HEK293 (cell line): ENCODE results near the gene MLX.
A peak's percentile ranks its signal among the peaks of the same experiment; 100 is the strongest.

Source experiments
- CTCF ChIA-PET: fragments of 350-600 bp; formaldehyde crosslinking; extraction: SDS; loops from one replicate; lab custom pipeline; 2021; ENCODE audit warnings: antibody characterized with exemption; lab: Yijun Ruan, JAX
- POLR2A ChIA-PET: fragments of 300-600 bp; formaldehyde crosslinking; extraction: SDS; loops from one replicate; lab custom pipeline; 2020; ENCODE audit warnings: antibody characterized with exemption, inconsistent platforms; lab: Yijun Ruan, JAX
- H3K27ac ChIP-seq: fragments of 200-500 bp; sonication (Bioruptor generic); 2 replicates; pipeline ENCODE4 v1.5.1; 2014; ENCODE audit warnings: low read depth, low read length, control low read depth, inconsistent platforms; ENCODE audit errors: extremely low read depth
- H3K36me3 ChIP-seq, 2 experiments: fragments of 200-500 bp in 1 of 2; sonication (Bioruptor generic) in 1 of 2; 1 replicate in 1 of 2; 2 replicates in 1 of 2; pipeline ENCODE4 v1.5.1; 2014 to 2017; ENCODE audit warnings: inconsistent platforms in 2 of 2, low read length in 2 of 2; ENCODE audit not compliant: control insufficient read depth in 2 of 2, insufficient read depth in 1 of 2
- H3K4me1 ChIP-seq: fragments of 200-500 bp; sonication (Bioruptor generic); 2 replicates; pipeline ENCODE4 v1.5.1; 2014; ENCODE audit warnings: mild to moderate bottlenecking, low read length, inconsistent platforms; ENCODE audit not compliant: control insufficient read depth, insufficient read depth
- H3K4me3 ChIP-seq: 2 replicates; pipeline ENCODE4 v1.5.1; 2011; ENCODE audit warnings: low read depth, mild to moderate bottlenecking, control low read depth, low read length, moderate library complexity
- H3K9me3 ChIP-seq: fragments of 200-500 bp; sonication (Bioruptor generic); 2 replicates; pipeline ENCODE4 v1.5.1; 2014; ENCODE audit warnings: low read depth, low read length, inconsistent platforms; ENCODE audit not compliant: control insufficient read depth, insufficient read depth
- GLIS1 ChIP-seq: fragments of 450-650 bp; formaldehyde crosslinking; IDR thresholded peaks from 2 replicates; pipeline ENCODE4 v1.5.1; 2016; ENCODE audit warnings: missing biosample characterization, missing genetic modification characterization
- GLIS2 ChIP-seq: fragments of 450-650 bp; formaldehyde crosslinking; IDR thresholded peaks from 2 replicates; pipeline ENCODE4 v1.5.1; 2016; ENCODE audit warnings: missing biosample characterization, missing genetic modification characterization
- REST ChIP-seq: fragments of 450-650 bp; formaldehyde crosslinking; IDR thresholded peaks from 2 replicates; pipeline ENCODE4 v1.5.1; 2016; ENCODE audit warnings: missing biosample characterization, missing genetic modification characterization
- SP7 ChIP-seq: fragments of 450-650 bp; formaldehyde crosslinking; IDR thresholded peaks from 2 replicates; pipeline ENCODE4 v1.5.1; 2016; ENCODE audit warnings: missing biosample characterization, missing genetic modification characterization
- TCF7L2 ChIP-seq: IDR thresholded peaks from 2 replicates; pipeline ENCODE4 v1.6.1; 2011; ENCODE audit warnings: low read depth, mild to moderate bottlenecking, inconsistent platforms, low read length, moderate library complexity, borderline replicate concordance
- TSHZ1 ChIP-seq: fragments of 450-650 bp; formaldehyde crosslinking; IDR thresholded peaks from 2 replicates; pipeline ENCODE4 v1.5.1; 2016; ENCODE audit warnings: missing biosample characterization, missing genetic modification characterization, borderline replicate concordance
- ZBTB48 ChIP-seq: fragments of 450-650 bp; formaldehyde crosslinking; IDR thresholded peaks from 2 replicates; pipeline ENCODE4 v1.5.1; 2016; ENCODE audit warnings: missing biosample characterization, missing genetic modification characterization
- ZEB2 ChIP-seq: fragments of 450-650 bp; formaldehyde crosslinking; IDR thresholded peaks from 2 replicates; pipeline ENCODE4 v1.5.1; 2016; ENCODE audit warnings: missing biosample characterization, missing genetic modification characterization
- ZFP69B ChIP-seq: fragments of 450-650 bp; formaldehyde crosslinking; IDR thresholded peaks from 2 replicates; pipeline ENCODE4 v1.5.1; 2016; ENCODE audit warnings: missing biosample characterization, missing genetic modification characterization
- ZNF19 ChIP-seq: fragments of 450-650 bp; formaldehyde crosslinking; IDR thresholded peaks from 2 replicates; pipeline ENCODE4; 2016; ENCODE audit warnings: missing biosample characterization, missing genetic modification characterization, low read depth
- ZNF2 ChIP-seq: fragments of 450-650 bp; formaldehyde crosslinking; IDR thresholded peaks from 2 replicates; pipeline ENCODE4 v1.5.1; 2016; ENCODE audit warnings: missing biosample characterization, missing genetic modification characterization
- ZNF335 ChIP-seq: fragments of 450-650 bp; formaldehyde crosslinking; conservative IDR thresholded peaks from 2 replicates; pipeline ENCODE4 v1.5.1; 2016; ENCODE audit warnings: missing biosample characterization, missing genetic modification characterization
- ZNF354C ChIP-seq: fragments of 450-650 bp; formaldehyde crosslinking; IDR thresholded peaks from 2 replicates; pipeline ENCODE4 v1.5.1; 2016; ENCODE audit warnings: missing biosample characterization, missing genetic modification characterization, low read depth, borderline replicate concordance
- ZNF37A ChIP-seq: fragments of 450-650 bp; IDR thresholded peaks from 2 replicates; pipeline ENCODE4 v1.5.1; 2018; ENCODE audit warnings: missing biosample characterization, missing genetic modification characterization
- ZNF449 ChIP-seq: fragments of 450-650 bp; formaldehyde crosslinking; IDR thresholded peaks from 2 replicates; pipeline ENCODE4 v1.5.1; 2017; ENCODE audit warnings: missing biosample characterization, mild to moderate bottlenecking, missing genetic modification characterization, moderate library complexity
- ZNF600 ChIP-seq: fragments of 450-650 bp; formaldehyde crosslinking; IDR thresholded peaks from 2 replicates; pipeline ENCODE4 v1.5.1; 2016; ENCODE audit warnings: missing biosample characterization, missing genetic modification characterization
- ZNF837 ChIP-seq: fragments of 450-650 bp; formaldehyde crosslinking; IDR thresholded peaks from 2 replicates; pipeline ENCODE4 v1.5.1; 2016; ENCODE audit warnings: missing biosample characterization, missing genetic modification characterization
- ZSCAN5A ChIP-seq: fragments of 450-650 bp; formaldehyde crosslinking; IDR thresholded peaks from 2 replicates; pipeline ENCODE4 v1.5.1; 2016; ENCODE audit warnings: missing biosample characterization, missing genetic modification characterization
- TF ChIP-seq, protein P1 (sequence below): fragments of 450-650 bp; formaldehyde crosslinking; IDR thresholded peaks from 2 replicates; pipeline ENCODE4 v1.5.1; 2016; ENCODE audit warnings: missing biosample characterization, missing genetic modification characterization
- TF ChIP-seq, protein P2 (sequence below): fragments of 450-650 bp; formaldehyde crosslinking; IDR thresholded peaks from 2 replicates; pipeline ENCODE4 v1.5.1; 2016; ENCODE audit warnings: missing biosample characterization, missing genetic modification characterization

Gene MLX

DNA sequence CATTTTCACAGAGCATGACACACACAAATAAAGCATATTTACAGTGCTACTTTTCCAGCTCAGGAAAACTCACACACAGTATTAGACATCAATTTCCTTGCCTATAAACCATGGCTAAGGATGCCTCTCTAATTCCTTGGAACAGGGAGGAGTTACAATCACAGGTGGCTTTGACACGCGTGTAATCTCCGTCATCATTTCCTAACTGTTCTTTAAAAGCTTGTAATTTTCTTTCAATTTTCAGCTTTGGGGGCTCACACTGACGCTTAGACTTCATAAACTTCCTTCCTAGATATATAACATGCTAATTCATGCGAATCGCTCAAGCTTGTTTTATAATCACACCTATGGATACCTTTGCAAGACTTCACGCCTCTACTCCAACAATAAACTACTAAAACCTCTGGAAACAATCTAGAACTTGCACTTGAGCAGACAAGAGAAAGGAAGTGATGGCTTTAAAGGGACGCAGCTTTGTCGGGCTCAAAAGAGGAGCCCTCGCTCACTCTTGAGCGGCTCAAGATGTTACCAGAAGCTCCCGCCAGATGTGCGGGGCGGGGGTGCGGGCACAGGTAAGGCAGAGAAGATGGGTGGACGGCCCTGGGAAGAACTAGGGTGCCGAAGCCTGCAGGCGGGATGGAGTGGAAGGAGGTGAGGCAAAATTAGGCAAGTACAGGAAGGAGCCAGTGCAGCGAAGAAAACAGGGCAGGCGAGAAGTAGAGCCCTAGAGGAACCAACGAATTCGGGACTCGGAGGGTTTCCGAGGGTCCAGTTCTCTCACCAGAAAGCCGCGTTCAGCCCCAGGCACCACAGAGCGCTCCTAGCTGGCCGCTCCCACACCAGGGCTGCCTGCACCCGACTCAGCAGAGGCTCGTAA, 41.6 kb downstream of the MLX start (continued):
- TF ChIP-seq, protein P1, sequence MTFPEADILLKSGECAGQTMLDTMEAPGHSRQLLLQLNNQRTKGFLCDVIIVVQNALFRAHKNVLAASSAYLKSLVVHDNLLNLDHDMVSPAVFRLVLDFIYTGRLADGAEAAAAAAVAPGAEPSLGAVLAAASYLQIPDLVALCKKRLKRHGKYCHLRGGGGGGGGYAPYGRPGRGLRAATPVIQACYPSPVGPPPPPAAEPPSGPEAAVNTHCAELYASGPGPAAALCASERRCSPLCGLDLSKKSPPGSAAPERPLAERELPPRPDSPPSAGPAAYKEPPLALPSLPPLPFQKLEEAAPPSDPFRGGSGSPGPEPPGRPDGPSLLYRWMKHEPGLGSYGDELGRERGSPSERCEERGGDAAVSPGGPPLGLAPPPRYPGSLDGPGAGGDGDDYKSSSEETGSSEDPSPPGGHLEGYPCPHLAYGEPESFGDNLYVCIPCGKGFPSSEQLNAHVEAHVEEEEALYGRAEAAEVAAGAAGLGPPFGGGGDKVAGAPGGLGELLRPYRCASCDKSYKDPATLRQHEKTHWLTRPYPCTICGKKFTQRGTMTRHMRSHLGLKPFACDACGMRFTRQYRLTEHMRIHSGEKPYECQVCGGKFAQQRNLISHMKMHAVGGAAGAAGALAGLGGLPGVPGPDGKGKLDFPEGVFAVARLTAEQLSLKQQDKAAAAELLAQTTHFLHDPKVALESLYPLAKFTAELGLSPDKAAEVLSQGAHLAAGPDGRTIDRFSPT, result no peak
- TF ChIP-seq ZNF837, result no peak
- peak; percentile 35; the same call in 1 of the 2 replicates for TF ChIP-seq ZEB2 (tag by site-specific recombination)
- TF ChIP-seq ZFP69B (tag by site-specific recombination), result peak; percentile 52; the same call in 1 of the 2 replicates
- TF ChIP-seq ZNF335, result peak; percentile 90
- 0 out of 2 replicates have a peak, but pooled peaks have one; percentile 35 for TF ChIP-seq REST (tag by site-specific recombination)
- TF ChIP-seq SP7 (tag by site-specific recombination), result peak; percentile 35
- TF ChIP-seq ZBTB48 (tag by site-specific recombination), result peak; percentile 79
- TF ChIP-seq, all 188 proteins: peak for 21

DNA sequence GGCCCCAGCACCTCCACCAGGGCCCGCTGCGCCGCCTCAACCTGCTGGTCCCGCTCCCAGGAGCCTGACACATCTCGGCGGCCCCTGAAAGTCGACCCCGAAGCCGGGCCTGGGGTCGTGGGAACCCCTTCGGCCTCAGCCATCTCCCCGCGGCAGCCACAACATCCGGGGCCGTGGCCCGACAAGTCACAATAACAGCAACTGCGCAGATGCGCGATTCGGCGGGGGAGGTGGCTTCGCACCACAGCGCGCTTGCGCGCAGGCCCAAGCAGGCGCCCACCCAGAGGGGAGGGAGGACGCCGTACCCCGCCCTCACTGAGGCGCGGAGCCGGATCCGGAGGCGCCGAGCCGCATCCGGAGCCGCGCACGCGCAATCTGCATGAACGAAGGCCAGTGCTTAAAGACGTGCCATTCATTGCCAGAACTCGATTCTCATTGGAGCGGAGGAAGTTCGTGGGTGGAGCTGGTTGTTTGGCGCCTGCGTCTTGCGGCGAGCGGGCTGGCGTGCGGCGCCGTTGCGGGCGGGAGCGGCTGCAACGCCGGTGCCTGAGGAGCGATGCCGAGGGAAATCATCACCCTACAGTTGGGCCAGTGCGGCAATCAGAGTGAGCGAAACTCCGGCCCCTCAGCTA, 42.4 kb downstream of the MLX start, which contains the start of the genes RETREG3 and TUBG1:
TSS of gene RETREG3 (minus strand) at position 193 of the 632 bp plus-strand sequence. CDS start at position 143, 50 bp downstream.
TSS of gene TUBG1 (plus strand) at position 502 of the 632 bp plus-strand sequence. CDS start at position 557, 55 bp downstream.
- peaks cover 17 to 31% of the 10 kb centered on the region in 2 experiments for H3K36me3 ChIP-seq
- H3K9me3 ChIP-seq, result no peaks in the 10 kb centered on the region
- H3K27ac ChIP-seq, result peak within 1 kb of the TSS; percentile 78
- H3K4me1 ChIP-seq, result peaks cover 14% of the 10 kb centered on the region
- ChIA-PET CTCF (interaction anchor here (0.6 to 2.5 kb wide), 5 partner anchors 13 to 226 kb away, joined by 3 to 12 read pairs (median 3); partner anchors contain the start of gene PSMC3IP), POLR2A (interaction anchor here (0.5 to 3.0 kb wide), 40 partner anchors 9 to 389 kb away, joined by 3 to 56 read pairs (median 5); partner anchors contain the start of genes BECN1, CCR10, NAGLU and PLEKHH3)
- peak within 1 kb of the TSS; percentile 76 for H3K4me3 ChIP-seq
- TF ChIP-seq ZSCAN5A (tag by site-specific recombination) (no peak), ZNF354C (no peak), GLIS1 (tag by site-specific recombination) (peak; percentile 47), ZNF19 (tag by site-specific recombination) (no peak), TCF7L2 (no peak), ZNF449 (tag by site-specific recombination) (no peak), ZNF37A (tag by site-specific recombination) (no peak), GLIS2 (peak; percentile 32; the same call in 1 of the 2 replicates), ZNF600 (tag by site-specific recombination) (peak; percentile 17), ZEB2 (tag by site-specific recombination) (no peak; the same call in 1 of the 2 replicates), TSHZ1 (tag by site-specific recombination) (no peak), ZNF2 (0 out of 2 replicates have a peak, but pooled peaks have one; percentile 55)
- TF ChIP-seq, protein P2, sequence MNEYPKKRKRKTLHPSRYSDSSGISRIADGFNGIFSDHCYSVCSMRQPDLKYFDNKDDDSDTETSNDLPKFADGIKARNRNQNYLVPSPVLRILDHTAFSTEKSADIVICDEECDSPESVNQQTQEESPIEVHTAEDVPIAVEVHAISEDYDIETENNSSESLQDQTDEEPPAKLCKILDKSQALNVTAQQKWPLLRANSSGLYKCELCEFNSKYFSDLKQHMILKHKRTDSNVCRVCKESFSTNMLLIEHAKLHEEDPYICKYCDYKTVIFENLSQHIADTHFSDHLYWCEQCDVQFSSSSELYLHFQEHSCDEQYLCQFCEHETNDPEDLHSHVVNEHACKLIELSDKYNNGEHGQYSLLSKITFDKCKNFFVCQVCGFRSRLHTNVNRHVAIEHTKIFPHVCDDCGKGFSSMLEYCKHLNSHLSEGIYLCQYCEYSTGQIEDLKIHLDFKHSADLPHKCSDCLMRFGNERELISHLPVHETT (tag by site-specific recombination), result no peak
